Measurements from ENCODE around the gene HTRA1.

HTRA1 gene

GRCh38 chr10:122497241-122497640 is 35.9 kb downstream of the HTRA1 start:
- DNase-seq = no peak

GRCh38 chr10:122498521-122498920 is 37.2 kb downstream of the HTRA1 start:
- no peak for DNase-seq

GRCh38 chr10:122499012-122499411 is 37.7 kb downstream of the HTRA1 start:
- no peak for DNase-seq

GRCh38 chr10:122499491-122499941 is 38.2 kb downstream of the HTRA1 start:
- no peak for DNase-seq

GRCh38 chr10:122500194-122500593 is 38.8 kb downstream of the HTRA1 start:
- DNase-seq = no peak

- DNase-seq = no peak
Measured at GRCh38 chr10:122500726-122501125, 39.4 kb downstream of the HTRA1 start.

- DNase-seq = no peak
Measured at GRCh38 chr10:122503012-122503411, 41.7 kb downstream of the HTRA1 start.

- no peak for DNase-seq
Measured at GRCh38 chr10:122503886-122504609, 42.7 kb downstream of the HTRA1 start.

GRCh38 chr10:122504610-122504950 is 43.2 kb downstream of the HTRA1 start:
- no peak for DNase-seq

- no peak for DNase-seq
Measured at GRCh38 chr10:122505011-122505410, 43.7 kb downstream of the HTRA1 start.

- DNase-seq = no peak
Measured at GRCh38 chr10:122505885-122506645, 44.7 kb downstream of the HTRA1 start.

GRCh38 chr10:122507616-122508015 is 46.3 kb downstream of the HTRA1 start:
- DNase-seq = no peak

- DNase-seq = no peak
Measured at GRCh38 chr10:122508021-122508420, 46.7 kb downstream of the HTRA1 start.

- DNase-seq = no peak
Measured at GRCh38 chr10:122509323-122509722, 48.0 kb downstream of the HTRA1 start.

- no peak for DNase-seq
Measured at GRCh38 chr10:122510326-122510725, 49.0 kb downstream of the HTRA1 start.

- DNase-seq = no peak
Measured at GRCh38 chr10:122510736-122511135, 49.4 kb downstream of the HTRA1 start.

GRCh38 chr10:122513053-122513452 is 51.7 kb downstream of the HTRA1 start:
- DNase-seq = no peak

GRCh38 chr10:122514045-122514840 is 52.9 kb downstream of the HTRA1 start:
- no peak for DNase-seq

GRCh38 chr10:122515022-122515424 is 53.7 kb downstream of the HTRA1 start:
- no peak for DNase-seq

- DNase-seq = no peak
Measured at GRCh38 chr10:122515588-122516231, 54.4 kb downstream of the HTRA1 start.

GRCh38 chr10:122516734-122517133 is 55.4 kb downstream of the HTRA1 start:
- DNase-seq = no peak

- DNase-seq = no peak
Measured at GRCh38 chr10:122519144-122519543, 57.8 kb downstream of the HTRA1 start.

GRCh38 chr10:122519873-122520272 is 58.5 kb downstream of the HTRA1 start:
- no peak for DNase-seq
